Natural killer cell (primary cell): ENCODE results near the gene BHLHA15. TPM values are rescaled to one million over a fixed set of nuclear protein-coding genes. Genes with fewer than 3 reads are reported as not detected.

ENCODE experiments used
- ATAC-seq, 3 donors: fragments of 150-1000 bp in 2 of 3; fragments of 200-7000 bp in 1 of 3; cut with Tn5 transposase; 1 replicate in 1 of 3; 2 replicates in 2 of 3; pipeline ENCODE4 v1.10.0; 2021; ENCODE audit warnings: mild to moderate bottlenecking in 2 of 3, moderate library complexity in 2 of 3
- DNase-seq, 2 donors: peaks; one replicate each; pipeline versions ENCODE4 v3.0.0 to v3.0.0-alpha.2; 2013 to 2021; ENCODE audit warnings: mixed read lengths in 1 of 2
- H3K27ac ChIP-seq: one replicate; pipeline ENCODE4 v1.5.1; 2013; ENCODE audit warnings: mild to moderate bottlenecking, low read length
- H3K27me3 ChIP-seq: one replicate; pipeline ENCODE4 v1.6.1; 2013; ENCODE audit warnings: low read length; ENCODE audit not compliant: control insufficient read depth, insufficient read depth
- H3K36me3 ChIP-seq: one replicate; pipeline ENCODE4 v1.6.1; 2013; ENCODE audit warnings: low read length; ENCODE audit not compliant: control insufficient read depth, insufficient read depth
- H3K4me1 ChIP-seq: one replicate; pipeline ENCODE4 v1.6.1; 2013; ENCODE audit warnings: low read length; ENCODE audit not compliant: control insufficient read depth, insufficient read depth
- H3K4me3 ChIP-seq: one replicate; pipeline ENCODE4 v1.5.1; 2013; ENCODE audit warnings: low read length
- H3K9me3 ChIP-seq: one replicate; pipeline ENCODE4 v1.6.1; 2013; ENCODE audit warnings: low read length; ENCODE audit not compliant: control insufficient read depth, insufficient read depth
- H3K27ac Mint-ChIP-seq, 2 donors: one replicate each; pipeline ENCODE4 v1.8.0; 2022; ENCODE audit warnings: mild to moderate bottlenecking in 2 of 2, mixed read lengths in 2 of 2, moderate library complexity in 1 of 2
- H3K27me3 Mint-ChIP-seq, 2 donors: one replicate each; pipeline ENCODE4 v1.8.0; 2022; ENCODE audit warnings: low read depth in 2 of 2, mixed read lengths in 2 of 2
- H3K36me3 Mint-ChIP-seq: one replicate; pipeline ENCODE4 v1.8.0; 2022; ENCODE audit warnings: mixed read lengths
- H3K4me1 Mint-ChIP-seq, 2 donors: one replicate each; pipeline ENCODE4 v1.8.0; 2022; ENCODE audit warnings: mixed read lengths in 2 of 2
- H3K4me3 Mint-ChIP-seq: one replicate; pipeline ENCODE4 v1.8.0; 2022; ENCODE audit warnings: mild to moderate bottlenecking, moderate library complexity, mixed read lengths
- H3K9me3 Mint-ChIP-seq, 2 donors: one replicate each; pipeline ENCODE4 v1.8.0; 2022; ENCODE audit warnings: mixed read lengths in 2 of 2
- CTCF ChIP-seq: fragments of 200-600 bp; IDR thresholded peaks from one replicate; pipeline ENCODE4 v1.8.0; 2022; ENCODE audit warnings: antibody characterized with exemption
- WGBS: methylation state at CpG from one replicate; pipeline ENCODE4 v1.1.7; 2013; ENCODE audit warnings: missing lambda C conversion rate; ENCODE audit not compliant: insufficient coverage; 5-methylcytosine and 5-hydroxymethylcytosine counted together
- intact Hi-C: fragments of 100-400 bp; cut with micrococcal nuclease; formaldehyde crosslinking; loops from one replicate; pipeline ENCODE4 v1.14.2; 2022
- total RNA-seq, 4 donors: library from RNA; stranded (reverse); fragments of 120-200 nt in 1 of 4; gene quantifications; one replicate each; pipeline versions ENCODE4 v1.2.3 to v1.2.4, GENCODE V29; 2013 to 2022

Gene BHLHA15
- total RNA-seq, 3 donors from 2014 or later (not counting 1 experiment from before 2014, with no cell fraction given), result 3.3 TPM; not detected in 2

DNA sequence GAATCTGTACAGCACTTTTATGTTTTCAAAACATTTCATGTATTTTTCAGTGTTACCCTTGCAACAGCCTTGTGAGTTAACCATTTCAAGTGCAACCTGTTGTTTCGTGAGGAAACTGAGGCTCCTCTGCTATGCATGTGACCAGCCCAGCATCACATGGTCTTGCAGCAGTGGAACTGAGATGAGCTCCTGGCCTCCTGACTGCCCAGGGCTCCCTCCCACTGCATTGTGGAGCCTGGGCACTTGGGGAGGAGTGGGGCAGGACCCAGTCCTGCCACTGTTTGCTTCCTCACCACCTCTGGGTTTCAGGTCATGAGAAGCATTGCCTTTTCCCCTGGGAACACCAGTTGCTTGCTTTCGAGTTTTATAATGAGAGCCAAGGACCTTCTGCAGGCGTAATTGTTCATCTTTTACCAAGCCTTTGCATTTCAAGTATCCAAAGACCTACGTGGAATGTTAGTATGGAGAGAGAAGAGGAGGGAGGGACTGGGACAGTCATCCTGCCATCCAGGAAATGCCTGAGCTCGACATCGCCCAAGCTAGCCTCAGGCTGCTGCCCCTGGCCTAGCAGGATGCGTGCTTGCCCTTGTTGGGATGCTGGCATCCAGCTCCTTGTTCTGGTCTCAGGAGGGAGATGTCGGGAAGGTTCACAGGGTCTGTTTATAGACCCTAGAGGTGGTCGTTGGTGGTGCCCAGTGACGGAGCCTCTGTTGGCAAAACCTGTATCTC lies 32.3 kb upstream of the BHLHA15 start:
- no peak for ATAC-seq
- no peak for TF ChIP-seq CTCF
- H3K27ac Mint-ChIP-seq, result no peak overlapping the region

GRCh38 chr7:98180751-98181150 lies 30.5 kb upstream of the BHLHA15 start:
- WGBS, result over 99% methylated on average over 8 of the region's 8 CpGs
- no peak overlapping the region for H3K4me3 Mint-ChIP-seq

More for the DNA sequence above, 32.3 kb upstream of the BHLHA15 start:
- no peaks in the 10 kb centered on the region for H3K9me3 ChIP-seq
- Mint-ChIP-seq H3K27me3 (no peaks in the 10 kb centered on the region), H3K4me3 (no peak overlapping the region), H3K4me1 (no peaks in the 10 kb centered on the region), H3K9me3 (no peaks in the 10 kb centered on the region), H3K36me3 (no peaks in the 10 kb centered on the region)
- no peaks in the 10 kb centered on the region for H3K4me1 ChIP-seq
- H3K4me3 ChIP-seq, result no peak overlapping the region
- 95% methylated on average over 10 of the region's 10 CpGs for WGBS
- no peak for DNase-seq
- intact Hi-C loops, result no loop called here
- peaks cover 2% of the 10 kb centered on the region for H3K36me3 ChIP-seq
- no peak overlapping the region for H3K27ac ChIP-seq
- H3K27me3 ChIP-seq, result no peaks in the 10 kb centered on the region

GRCh38 chr7:98185101-98185500 lies 26.1 kb upstream of the BHLHA15 start:
- DNase-seq (no peak), ATAC-seq (no peak)
- no peak for TF ChIP-seq CTCF
- Mint-ChIP-seq H3K27me3 (no peaks in the 10 kb centered on the region), H3K27ac (no peak overlapping the region), H3K4me3 (no peak overlapping the region), H3K9me3 (no peaks in the 10 kb centered on the region), H3K36me3 (no peaks in the 10 kb centered on the region), H3K4me1 (peaks cover 5 to 6% of the 10 kb centered on the region in 2 donors)
- 98% methylated on average over 5 of the region's 7 CpGs for WGBS
- Histone ChIP-seq H3K36me3 (no peaks in the 10 kb centered on the region), H3K27me3 (no peaks in the 10 kb centered on the region), H3K4me3 (no peak overlapping the region), H3K9me3 (no peaks in the 10 kb centered on the region), H3K4me1 (no peaks in the 10 kb centered on the region), H3K27ac (no peak overlapping the region)
- intact Hi-C loops, result no loop called here

More at GRCh38 chr7:98180751-98181150, 30.5 kb upstream of the BHLHA15 start:
- peaks cover 2% of the 10 kb centered on the region for H3K36me3 ChIP-seq
- no peaks in the 10 kb centered on the region for H3K9me3 ChIP-seq
- H3K4me1 Mint-ChIP-seq, result no peaks in the 10 kb centered on the region
- H3K27ac Mint-ChIP-seq, result no peak overlapping the region
- intact Hi-C loops, result no loop called here
- ATAC-seq (no peak), DNase-seq (no peak)
- H3K27ac ChIP-seq, result no peak overlapping the region
- no peaks in the 10 kb centered on the region for H3K27me3 Mint-ChIP-seq
- TF ChIP-seq CTCF, result no peak
- no peaks in the 10 kb centered on the region for H3K4me1 ChIP-seq
- H3K27me3 ChIP-seq, result no peaks in the 10 kb centered on the region
- no peak overlapping the region for H3K4me3 ChIP-seq
- no peaks in the 10 kb centered on the region for H3K36me3 Mint-ChIP-seq
- H3K9me3 Mint-ChIP-seq, result no peaks in the 10 kb centered on the region
